GM18511 (cell line): ENCODE data around the gene LMLN.
"Not testable (repeated sequence)": the region's sequence is repeated elsewhere in the genome, so short reads cannot be mapped to it uniquely, and the experiment has no call there.

Experiments
- ATAC-seq: cut with Tn5 transposase; IDR thresholded peaks from one replicate; pipeline ENCODE4 v1.9.1; 2021; ENCODE audit warnings: mild to moderate bottlenecking, moderate library complexity; ENCODE audit not compliant: unreplicated experiment

The LMLN gene

DNA sequence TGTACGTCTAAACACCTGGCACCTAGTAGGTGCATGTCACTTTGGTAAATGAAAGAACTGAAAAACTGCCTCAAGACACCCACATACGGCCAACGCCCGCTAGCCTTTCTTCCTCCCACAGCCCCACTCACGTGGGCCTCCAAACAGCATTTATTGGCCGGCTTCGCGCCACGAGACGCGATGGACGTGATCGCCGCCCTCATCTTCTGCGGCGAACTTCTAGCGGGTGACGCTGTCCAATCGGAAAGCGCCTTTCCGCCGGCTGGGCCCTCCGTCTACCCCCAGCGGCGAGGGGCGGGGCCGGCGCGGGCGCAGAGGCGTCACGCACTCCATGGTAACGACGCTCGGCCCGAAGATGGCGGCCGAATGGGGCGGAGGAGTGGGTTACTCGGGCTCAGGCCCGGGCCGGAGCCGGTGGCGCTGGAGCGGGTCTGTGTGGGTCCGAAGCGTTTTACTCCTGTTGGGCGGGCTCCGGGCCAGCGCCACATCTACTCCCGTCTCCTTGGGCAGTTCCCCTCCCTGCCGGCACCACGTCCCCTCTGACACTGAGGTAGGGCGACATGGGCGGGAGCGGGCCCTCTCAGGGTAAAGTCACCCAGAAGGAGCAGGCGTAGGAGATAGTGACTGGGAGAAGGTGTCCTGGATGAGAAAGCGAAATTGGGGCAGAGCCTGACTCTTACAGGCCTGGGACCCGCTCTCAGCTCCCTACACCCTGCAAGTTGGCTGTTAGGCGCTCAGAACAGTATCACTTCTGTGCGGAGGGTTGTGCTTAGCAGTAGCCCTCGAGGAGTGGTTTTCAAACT lies at the start of gene LMLN:
Gene LMLN (plus strand): TSS at position 327 of the 803 bp plus-strand sequence. CDS start 29 bp downstream, at position 356.
- peak; percentile 97 for ATAC-seq

- ATAC-seq: no peak
These were observed 47.1 kb upstream of the LMLN start for GRCh38 chr3:197912741-197913476.

DNA sequence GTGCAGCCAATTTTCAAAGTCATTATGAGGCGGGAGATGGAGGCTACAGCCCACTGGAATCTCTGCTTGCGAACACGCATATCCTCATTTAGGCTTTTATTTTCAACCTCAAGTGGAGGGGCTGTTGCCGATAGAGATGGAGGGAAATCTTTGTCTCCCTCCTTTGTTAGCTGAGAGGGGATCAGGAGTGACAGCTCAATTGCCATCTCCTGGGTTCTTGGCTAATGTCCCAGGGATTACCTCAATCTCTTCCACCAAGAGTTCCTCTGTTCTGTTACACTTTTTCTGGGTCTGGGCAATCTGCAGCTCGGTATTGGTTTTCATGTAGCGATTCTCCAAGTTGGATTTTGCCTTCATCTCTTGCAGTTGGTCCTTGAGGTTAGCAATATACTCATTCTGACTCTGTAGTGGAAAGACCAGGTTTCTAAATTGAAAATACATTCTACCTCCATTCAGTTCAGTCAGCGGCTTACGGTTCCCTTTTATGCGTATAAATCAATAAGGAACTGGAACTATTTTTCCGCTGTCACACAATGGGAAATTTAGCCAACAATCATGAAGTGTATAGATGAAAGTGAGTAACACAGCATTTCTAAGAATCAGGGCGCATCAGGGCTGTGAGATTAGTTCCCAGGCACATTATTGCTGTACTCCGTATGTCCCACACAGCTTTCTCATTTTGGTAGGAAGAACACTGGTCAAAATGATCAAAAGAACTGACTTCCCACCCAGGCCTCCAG lies 46.2 kb upstream of the LMLN start:
- ATAC-seq: no peak

- ATAC-seq: not testable (repeated sequence)
These were observed 38.4 kb upstream of the LMLN start for GRCh38 chr3:197921429-197922275.

- ATAC-seq: no peak
These were observed 33.6 kb upstream of the LMLN start for GRCh38 chr3:197926418-197926817.

DNA sequence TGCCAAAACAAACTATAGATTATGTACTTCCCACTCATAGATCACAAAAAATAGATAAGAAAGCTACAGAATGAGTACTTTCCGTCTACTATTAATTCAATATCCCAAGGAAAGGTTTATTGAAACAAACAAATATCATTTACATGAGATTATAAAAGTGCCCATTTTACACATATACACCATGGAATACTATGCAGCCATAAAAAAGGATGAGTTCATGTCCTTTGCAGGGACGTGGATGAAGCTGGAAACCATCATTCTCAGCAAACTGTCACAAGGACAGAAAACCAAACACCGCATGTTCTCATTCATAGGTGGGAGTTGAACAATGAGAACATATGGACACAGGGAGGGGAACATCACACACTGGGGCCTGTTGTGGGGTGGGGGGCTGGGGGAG lies 32.4 kb upstream of the LMLN start:
- ATAC-seq: not testable (repeated sequence)

DNA sequence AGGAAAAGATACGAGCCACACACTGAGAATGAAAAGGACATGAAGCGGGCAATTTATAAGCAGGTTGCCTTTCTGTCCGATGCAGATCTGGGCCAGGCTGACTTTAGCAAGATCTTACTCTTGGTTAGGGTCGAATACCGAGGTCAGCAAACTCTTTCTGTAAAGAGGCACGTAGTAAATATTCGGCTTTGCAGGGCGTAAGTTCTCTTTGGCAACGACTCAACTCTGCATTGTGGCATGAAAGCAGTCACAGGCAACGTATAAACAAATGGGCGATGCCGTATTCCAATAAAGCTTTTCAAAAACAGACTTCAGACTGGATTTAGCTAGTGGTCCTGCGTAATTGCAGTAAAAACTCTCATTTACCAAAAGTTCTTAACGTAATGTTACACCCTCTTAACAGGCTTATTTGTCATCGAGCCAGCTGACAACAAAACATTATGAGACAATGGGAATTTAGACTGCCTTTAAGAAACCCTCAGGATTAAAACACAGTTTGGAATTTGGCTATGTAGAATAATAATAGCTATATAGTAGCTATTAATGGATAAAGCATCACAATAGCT lies 23.1 kb upstream of the LMLN start:
- ATAC-seq: no peak

DNA sequence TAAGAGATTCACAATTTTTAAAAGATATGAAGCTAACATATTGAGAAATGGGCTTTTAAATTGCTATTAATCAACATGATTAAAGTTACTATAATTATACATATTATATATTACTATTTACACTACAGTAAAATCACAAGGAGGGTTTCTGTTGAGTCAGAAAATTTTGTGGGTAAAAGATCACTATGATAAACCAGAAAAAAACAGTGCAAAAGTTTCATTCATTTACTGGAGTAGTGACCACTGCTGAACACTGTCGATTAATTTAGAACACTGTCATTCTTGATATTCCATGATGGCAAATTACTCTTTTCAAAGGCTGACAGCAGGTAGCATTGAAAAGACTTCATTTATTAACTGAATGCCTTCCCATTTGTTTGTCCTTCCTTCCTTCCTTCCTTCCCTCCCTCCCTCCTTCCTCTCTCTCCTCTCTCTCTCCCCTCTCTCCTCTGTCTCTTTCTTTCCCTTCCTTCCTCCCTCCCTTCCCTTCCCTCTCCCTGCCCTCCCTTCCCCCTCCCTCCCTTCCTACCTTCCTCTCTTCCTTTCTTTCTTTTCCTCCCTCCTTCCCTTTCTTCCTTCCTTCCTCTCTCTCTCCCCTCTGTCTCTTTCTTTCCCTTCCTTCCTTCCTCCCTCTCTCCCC lies 19.2 kb upstream of the LMLN start:
- ATAC-seq: no peak

DNA sequence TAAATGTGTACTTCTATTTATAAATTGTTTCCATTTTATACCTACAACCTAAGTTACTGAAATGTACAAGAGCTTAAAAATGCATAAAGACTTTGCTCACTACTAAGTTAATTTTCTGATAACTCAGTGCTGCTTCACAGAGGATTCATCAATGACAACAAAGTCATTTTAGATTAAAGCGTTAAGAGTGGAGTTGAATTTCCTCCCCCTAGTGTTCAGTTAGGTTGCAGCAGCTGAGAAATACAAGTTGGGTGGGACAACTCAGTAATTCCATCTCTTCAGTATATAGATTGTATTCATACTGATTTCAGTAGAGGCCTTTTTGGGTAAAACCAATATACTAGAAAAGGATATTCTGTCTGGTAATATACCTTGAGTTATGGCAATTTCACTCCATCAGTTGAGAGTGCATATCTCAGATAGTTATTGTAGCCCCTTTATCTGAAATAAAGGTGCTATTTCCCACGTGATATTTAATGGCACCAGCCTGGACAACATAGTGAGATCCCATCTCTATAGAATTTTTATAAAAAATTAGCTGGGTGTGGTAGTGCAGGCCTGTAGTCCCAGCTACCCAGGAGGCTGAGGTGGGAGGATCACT lies 17.0 kb upstream of the LMLN start:
- no peak for ATAC-seq

DNA sequence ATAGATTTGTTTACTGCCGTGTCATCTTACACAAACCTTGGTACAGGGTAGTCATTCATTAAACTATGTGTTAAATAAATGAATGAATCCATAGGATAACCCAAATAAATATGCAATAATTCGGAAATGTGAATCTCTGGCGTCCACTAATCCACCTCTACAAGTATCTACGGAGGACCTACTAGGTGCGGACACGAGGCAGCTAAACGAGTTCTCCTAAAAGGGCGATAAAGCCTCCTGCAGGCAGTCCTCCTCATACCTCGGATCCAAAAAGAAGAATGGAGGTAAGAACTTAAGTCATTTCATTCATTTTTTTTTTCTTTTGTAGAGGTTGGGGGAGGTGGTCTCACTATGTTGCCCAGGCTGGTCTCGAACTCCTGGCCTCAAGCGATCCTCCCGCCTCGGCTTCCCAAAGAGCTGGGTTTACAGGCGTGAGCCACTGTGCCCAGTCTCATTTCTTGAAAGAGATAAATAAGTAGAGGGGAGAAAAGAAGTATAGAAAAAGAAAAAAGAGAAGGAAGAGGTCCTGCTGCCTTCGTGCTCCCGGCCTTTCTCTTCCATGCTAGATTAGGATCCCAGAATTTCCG lies 10.7 kb upstream of the LMLN start:
- ATAC-seq: no peak

DNA sequence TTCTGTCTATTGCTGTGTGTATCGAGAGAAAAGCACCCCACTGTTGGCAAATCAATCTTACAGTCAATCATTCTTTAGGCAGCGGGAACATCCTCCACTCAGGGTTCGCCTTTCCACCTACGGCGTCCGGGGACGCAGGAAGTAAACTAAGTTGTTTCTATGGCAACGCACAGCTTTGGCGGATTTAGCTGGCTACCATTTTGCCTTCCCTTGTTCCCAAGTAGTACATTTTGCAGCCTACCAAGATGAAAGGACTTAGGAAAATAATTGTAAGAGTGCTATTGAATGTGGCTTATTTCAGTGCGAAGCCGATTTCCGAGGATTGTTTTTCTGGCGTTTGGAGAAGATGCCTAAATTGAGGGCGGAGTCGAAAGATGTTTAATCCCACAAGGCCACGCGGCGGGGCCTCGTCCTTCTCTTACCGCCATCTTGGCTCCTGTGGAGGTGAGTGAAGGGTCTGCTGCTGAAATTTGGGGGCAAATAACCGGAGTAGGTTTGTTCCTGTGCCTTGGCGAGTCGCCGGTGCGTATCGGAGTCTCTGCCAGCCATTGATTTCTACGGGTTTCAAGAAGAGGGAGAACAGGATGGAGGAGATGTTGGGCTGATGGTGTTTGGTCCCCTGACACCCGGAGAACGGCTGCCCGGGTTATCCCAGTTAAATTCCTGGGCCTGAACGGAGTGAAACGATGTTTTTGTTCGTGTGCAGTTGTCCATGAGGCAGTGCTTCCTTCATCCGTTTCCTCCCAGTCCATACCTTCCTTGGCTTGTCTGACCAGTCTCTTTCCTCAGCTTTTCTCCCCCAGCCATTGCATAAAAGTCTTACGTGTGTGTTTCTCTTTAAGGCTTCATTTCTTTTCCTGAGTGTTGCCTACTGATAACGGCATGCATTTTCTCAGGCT lies 10.0 kb upstream of the LMLN start, which contains the start of gene RPL35A:
Gene RPL35A (plus strand): TSS at position 413 of the 899 bp plus-strand sequence. CDS start 778 bp downstream, outside the sequence.
- peak; percentile 93 for ATAC-seq

DNA sequence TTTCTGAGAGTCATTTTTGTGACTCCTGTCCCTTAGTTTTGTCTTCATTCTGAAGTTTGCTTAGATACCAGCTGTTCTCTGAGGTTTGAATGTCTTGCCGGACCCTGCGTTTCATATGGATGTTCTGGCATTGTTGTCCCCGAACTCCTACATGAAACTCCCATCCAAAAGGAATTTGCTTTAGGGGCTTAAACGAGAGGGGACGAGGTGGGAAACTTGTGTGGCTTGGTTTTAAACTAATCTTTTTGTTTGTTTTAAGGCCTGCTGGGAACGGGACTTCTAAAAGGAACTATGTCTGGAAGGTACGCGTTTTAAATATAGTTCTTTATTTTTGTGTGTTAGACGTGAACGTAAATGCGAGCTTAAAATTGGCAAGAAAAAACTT lies 9.3 kb upstream of the LMLN start:
- no peak for ATAC-seq

DNA sequence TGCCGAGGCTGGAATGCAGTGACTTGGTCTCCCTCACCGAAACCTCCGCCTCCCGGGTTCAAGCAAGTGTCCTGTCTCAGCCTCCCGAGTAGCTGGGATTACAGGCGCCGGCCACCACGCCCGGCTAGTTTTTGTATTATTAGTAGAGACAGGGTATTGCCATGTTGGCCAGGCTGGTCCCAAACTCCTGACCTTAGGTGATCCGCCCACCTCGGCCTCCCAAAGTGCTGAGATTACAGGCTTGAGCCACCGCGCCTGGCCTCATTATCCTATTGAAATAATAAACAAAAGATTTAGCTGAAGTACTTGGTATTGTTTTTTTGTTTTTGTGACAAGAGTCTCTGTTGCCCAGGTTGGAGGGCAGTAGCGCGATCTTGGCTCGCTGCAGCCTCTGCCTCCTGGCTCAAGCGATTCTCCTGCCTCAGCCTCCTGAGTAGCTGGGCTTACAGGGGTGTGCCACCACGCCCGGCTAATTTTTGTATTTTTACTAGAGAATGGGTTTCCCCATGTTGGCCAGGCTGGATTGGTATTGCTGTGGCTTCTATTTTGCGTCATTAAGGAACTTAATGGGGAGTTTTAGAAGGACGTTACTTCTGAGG lies 8.5 kb upstream of the LMLN start:
- ATAC-seq: no peak

- no peak for ATAC-seq
These were observed 7.6 kb upstream of the LMLN start for GRCh38 chr3:197952440-197952839.

- ATAC-seq: no peak
These were observed 6.7 kb upstream of the LMLN start for GRCh38 chr3:197953325-197953724.

DNA sequence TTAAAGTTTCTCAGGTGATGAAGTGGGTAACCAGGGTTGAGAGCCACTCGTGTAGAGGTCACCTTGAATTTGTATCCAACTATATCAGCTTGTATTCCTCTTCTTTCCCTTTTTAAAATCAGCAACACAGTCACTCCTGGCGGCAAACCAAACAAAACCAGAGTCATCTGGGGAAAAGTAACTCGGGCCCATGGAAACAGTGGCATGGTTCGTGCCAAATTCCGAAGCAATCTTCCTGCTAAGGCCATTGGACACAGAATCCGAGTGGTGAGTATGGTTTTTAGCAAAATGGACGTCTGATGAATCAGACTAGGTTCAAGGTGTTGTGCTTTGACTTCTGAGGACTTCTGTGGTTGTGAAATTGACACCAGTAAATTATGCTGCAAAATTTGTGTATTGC lies 6.1 kb upstream of the LMLN start:
- no peak for ATAC-seq

GRCh38 chr3:197955892-197956477 lies 4.0 kb upstream of the LMLN start:
- no peak for ATAC-seq
